ENCODE data around the gene EVPL. TPM values are rescaled to one million over a fixed set of nuclear protein-coding genes. Genes with fewer than 3 reads are reported as not detected.

The EVPL gene
- total RNA-seq, 1 experiment from 2014 or later = 7.7 TPM

DNA sequence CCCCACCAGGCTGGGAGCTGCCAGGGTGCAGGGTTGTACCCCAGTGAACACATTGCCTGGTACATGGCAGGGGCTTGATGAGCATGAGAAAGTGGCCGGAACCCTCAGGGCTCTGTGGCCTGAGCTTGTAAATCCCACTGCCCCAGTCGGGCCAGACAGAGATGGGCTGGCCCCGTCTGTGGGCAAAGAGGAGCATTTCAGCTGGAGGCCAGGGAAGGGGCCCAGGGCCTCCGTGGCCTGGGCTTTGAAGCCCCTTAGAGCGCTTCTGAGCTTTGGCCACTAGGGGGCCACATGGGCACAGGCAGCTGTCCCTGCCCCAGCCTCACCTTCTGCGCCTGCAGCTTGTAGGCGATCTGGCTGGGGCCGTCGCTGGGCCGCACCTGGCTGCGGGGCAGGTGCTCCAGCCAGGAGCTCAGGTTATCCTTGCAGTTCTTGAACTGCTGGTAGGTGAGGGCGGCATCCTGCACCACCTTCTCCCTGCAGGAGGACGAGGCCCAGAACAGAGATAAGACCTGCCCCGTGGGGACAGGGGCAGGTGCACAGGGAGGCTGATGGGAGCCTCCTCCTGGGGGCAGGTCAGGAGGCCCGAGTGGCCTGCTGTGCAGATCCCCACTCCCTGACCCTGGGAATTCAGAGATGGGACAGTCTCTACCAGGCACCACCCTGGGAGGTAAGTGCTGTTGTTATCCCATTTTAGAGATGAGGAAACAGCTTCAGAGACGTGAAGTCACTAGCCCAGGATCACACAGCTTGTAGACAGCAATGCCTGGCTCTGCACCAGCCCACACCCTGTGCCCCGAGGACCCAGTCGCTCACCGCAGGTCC lies 12.8 kb downstream of the EVPL start:
- no TSS peak for BruUV-seq (replicated peaks)
- H3K36me3 Mint-ChIP-seq (ENCODE audit: insufficient read depth, unreplicated experiment) = peaks cover 20% of the 10 kb centered on the region
- DNase-seq (ENCODE audit: unreplicated experiment) = peak; percentile 63
- POLR2A ChIA-PET = interaction anchor here (1.0 to 1.5 kb wide), 3 partner anchors 57 to 109 kb away, joined by 4 read pairs; partner anchors contain the start of genes MRPL38 and SRP68
- H3K27me3 Mint-ChIP-seq (ENCODE audit: insufficient read depth, unreplicated experiment) = no peaks in the 10 kb centered on the region
- TF ChIP-seq, protein P1, sequence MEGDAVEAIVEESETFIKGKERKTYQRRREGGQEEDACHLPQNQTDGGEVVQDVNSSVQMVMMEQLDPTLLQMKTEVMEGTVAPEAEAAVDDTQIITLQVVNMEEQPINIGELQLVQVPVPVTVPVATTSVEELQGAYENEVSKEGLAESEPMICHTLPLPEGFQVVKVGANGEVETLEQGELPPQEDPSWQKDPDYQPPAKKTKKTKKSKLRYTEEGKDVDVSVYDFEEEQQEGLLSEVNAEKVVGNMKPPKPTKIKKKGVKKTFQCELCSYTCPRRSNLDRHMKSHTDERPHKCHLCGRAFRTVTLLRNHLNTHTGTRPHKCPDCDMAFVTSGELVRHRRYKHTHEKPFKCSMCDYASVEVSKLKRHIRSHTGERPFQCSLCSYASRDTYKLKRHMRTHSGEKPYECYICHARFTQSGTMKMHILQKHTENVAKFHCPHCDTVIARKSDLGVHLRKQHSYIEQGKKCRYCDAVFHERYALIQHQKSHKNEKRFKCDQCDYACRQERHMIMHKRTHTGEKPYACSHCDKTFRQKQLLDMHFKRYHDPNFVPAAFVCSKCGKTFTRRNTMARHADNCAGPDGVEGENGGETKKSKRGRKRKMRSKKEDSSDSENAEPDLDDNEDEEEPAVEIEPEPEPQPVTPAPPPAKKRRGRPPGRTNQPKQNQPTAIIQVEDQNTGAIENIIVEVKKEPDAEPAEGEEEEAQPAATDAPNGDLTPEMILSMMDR (IDR thresholded peaks at IDR 0.05; ENCODE audit: unreplicated experiment) = peak; percentile 95
- CTCF ChIA-PET = interaction anchor here (0.5 to 3.1 kb wide), 44 partner anchors 9 to 589 kb away, joined by 3 to 19 read pairs (median 4); partner anchors contain the start of genes EXOC7 and FBF1
- no peak overlapping the region for H3K4me3 Mint-ChIP-seq (ENCODE audit: unreplicated experiment)
- intact Hi-C loops (cut with micrococcal nuclease) = loop anchor here (1.0 to 5.0 kb wide), 4 partner anchors 58 to 265 kb away; partner anchors contain the start of genes GALR2 and SRP68
- no peak overlapping the region for H3K27ac Mint-ChIP-seq (ENCODE audit: low read depth, unreplicated experiment)
- no peaks in the 10 kb centered on the region for H3K9me3 Mint-ChIP-seq (ENCODE audit: unreplicated experiment)
- H3K4me1 Mint-ChIP-seq (ENCODE audit: insufficient read depth, unreplicated experiment) = no peaks in the 10 kb centered on the region

DNA sequence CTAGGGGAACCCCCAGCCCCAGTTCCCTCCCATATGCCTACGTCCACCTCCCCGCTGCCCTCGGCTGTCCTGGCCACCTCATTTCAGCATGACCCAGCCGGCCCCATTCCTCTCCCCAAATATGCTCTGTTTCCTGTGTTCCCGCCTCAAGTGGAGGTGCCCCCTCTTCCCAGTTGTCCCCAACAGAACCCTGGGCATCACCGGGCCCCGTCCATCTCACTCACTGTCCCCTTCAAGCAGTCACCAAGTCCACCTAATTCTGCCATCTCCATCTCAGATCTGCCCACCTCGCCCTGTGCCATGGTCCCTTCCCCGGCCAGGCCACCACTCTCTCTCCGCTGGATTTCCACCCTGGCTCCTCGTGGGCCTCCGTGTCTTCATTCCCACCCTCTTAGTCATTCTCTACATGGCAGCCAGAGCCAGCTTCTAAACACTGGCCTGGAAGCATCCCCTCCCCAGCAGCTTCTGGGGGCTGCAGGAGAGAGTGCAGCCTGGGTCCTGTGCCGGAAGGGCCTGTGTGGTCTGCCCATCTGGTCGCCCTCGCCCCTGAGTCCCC lies 13.7 kb downstream of the EVPL start:
- intact Hi-C loops (cut with micrococcal nuclease) = loop anchor here (5.0 kb wide), 1 partner anchor 59 kb away; the partner anchor contains the start of genes GALR2 and SRP68
- H3K4me1 Mint-ChIP-seq (ENCODE audit: insufficient read depth, unreplicated experiment) = no peaks in the 10 kb centered on the region
- H3K27ac Mint-ChIP-seq (ENCODE audit: low read depth, unreplicated experiment) = no peak overlapping the region
- DNase-seq (ENCODE audit: unreplicated experiment) = no peak
- BruUV-seq (replicated peaks) = no TSS peak
- peaks cover 20% of the 10 kb centered on the region for H3K36me3 Mint-ChIP-seq (ENCODE audit: insufficient read depth, unreplicated experiment)
- TF ChIP-seq, protein P1 (IDR thresholded peaks at IDR 0.05; ENCODE audit: unreplicated experiment) = no peak
- ChIA-PET POLR2A (interaction anchor here (1.0 to 1.5 kb wide), 3 partner anchors 58 to 109 kb away, joined by 4 read pairs; partner anchors contain the start of genes MRPL38 and SRP68), CTCF (interaction anchor here (0.6 to 3.1 kb wide), 29 partner anchors 8 to 463 kb away, joined by 3 to 19 read pairs (median 5); partner anchors contain the start of genes EVPL, EXOC7 and FBF1)
- no peaks in the 10 kb centered on the region for H3K27me3 Mint-ChIP-seq (ENCODE audit: insufficient read depth, unreplicated experiment)
- no peak overlapping the region for H3K4me3 Mint-ChIP-seq (ENCODE audit: unreplicated experiment)
- H3K9me3 Mint-ChIP-seq (ENCODE audit: unreplicated experiment) = no peaks in the 10 kb centered on the region

DNA sequence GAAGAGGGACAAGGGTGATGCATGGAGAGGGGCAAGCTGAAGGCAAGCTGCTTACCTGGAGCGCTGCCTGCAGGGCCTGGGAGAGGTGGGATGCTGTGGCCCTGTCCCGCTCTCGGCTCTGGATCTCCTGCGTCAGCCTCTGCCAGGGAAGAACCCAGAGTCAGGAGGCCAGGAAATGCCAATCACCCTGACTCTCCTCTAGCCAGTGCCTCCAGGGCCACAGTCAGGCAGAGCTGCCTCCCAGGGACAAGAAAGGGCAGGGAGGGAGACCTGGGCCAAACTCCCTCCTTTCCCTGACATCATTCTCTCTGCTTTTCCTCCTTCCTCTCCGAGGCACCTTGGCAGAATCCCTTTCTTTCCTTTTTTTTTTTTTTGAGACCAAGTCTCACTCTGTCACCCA lies 15.2 kb downstream of the EVPL start:
- no peak overlapping the region for H3K4me3 Mint-ChIP-seq (ENCODE audit: unreplicated experiment)
- no peaks in the 10 kb centered on the region for H3K9me3 Mint-ChIP-seq (ENCODE audit: unreplicated experiment)
- TF ChIP-seq, protein P1 (IDR thresholded peaks at IDR 0.05; ENCODE audit: unreplicated experiment) = no peak
- H3K4me1 Mint-ChIP-seq (ENCODE audit: insufficient read depth, unreplicated experiment) = no peaks in the 10 kb centered on the region
- no peak overlapping the region for H3K27ac Mint-ChIP-seq (ENCODE audit: low read depth, unreplicated experiment)
- H3K27me3 Mint-ChIP-seq (ENCODE audit: insufficient read depth, unreplicated experiment) = no peaks in the 10 kb centered on the region
- intact Hi-C loops (cut with micrococcal nuclease) = loop anchor here (5.0 kb wide), 1 partner anchor 60 kb away; the partner anchor contains the start of genes GALR2 and SRP68
- ChIA-PET POLR2A (interaction anchor here (0.6 kb wide), 1 partner anchor 24 kb away, joined by 3 read pairs; no protein-coding TSS in a partner anchor), CTCF (interaction anchor here (0.6 to 0.9 kb wide), 3 partner anchors 18 to 286 kb away, joined by 3 to 6 read pairs (median 3); no protein-coding TSS in a partner anchor)
- H3K36me3 Mint-ChIP-seq (ENCODE audit: insufficient read depth, unreplicated experiment) = peaks cover 20% of the 10 kb centered on the region
- DNase-seq (ENCODE audit: unreplicated experiment) = no peak
- BruUV-seq (replicated peaks) = no TSS peak
